Activated CD4-positive, CD25-positive, alpha-beta regulatory T cell (primary cell): ENCODE data around the gene ADAP1.
"Not testable (repeated sequence)": the region's sequence is repeated elsewhere in the genome, so short reads cannot be mapped to it uniquely, and the experiment has no call there.

Experiments
- DNase-seq, 4 experiments: peaks; one replicate each; lab custom pipeline; 2025; lab: John Stamatoyannopoulos, UW

ADAP1 gene

GRCh38 chr7:938546-939185, 15.8 kb downstream of the ADAP1 start:
- no peak for DNase-seq

GRCh38 chr7:937856-938484, 16.5 kb downstream of the ADAP1 start:
- no peak for DNase-seq

DNA sequence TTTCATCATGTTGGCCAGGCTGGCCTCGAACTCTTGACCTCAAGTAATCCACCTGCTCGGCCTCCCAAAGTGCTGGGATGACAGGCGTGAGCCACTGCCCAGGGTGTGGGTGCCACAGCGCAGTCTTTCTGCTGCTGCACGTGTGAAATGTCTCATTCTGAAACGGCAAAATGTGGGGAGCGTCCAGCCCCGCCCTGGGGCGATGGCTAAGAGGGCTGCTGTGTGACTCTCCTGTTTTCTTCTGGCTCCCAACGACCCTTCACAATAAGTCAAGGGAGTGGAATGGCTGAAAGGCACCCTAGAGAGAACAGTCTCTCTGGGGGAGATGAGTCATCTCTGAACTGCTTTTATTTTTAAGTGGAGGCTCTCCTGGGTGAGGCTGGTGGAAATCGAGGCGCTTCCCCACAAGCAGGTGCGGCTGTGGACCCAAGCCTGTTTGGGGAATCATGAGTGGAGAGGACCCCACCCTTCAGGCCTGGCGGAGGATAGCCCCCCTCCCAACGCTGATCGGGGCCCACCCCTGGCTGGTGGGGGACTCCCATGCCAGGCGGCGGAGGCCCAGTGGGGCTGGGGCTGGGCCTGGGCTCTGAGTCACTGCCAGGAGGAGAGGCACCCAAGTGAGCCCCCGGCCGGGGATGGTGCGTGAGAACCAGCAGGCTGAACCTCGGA, 18.0 kb downstream of the ADAP1 start:
- DNase-seq = no peak

GRCh38 chr7:935874-936385, 18.6 kb downstream of the ADAP1 start:
- no peak for DNase-seq

GRCh38 chr7:935164-935873, 19.2 kb downstream of the ADAP1 start:
- no peak for DNase-seq

DNA sequence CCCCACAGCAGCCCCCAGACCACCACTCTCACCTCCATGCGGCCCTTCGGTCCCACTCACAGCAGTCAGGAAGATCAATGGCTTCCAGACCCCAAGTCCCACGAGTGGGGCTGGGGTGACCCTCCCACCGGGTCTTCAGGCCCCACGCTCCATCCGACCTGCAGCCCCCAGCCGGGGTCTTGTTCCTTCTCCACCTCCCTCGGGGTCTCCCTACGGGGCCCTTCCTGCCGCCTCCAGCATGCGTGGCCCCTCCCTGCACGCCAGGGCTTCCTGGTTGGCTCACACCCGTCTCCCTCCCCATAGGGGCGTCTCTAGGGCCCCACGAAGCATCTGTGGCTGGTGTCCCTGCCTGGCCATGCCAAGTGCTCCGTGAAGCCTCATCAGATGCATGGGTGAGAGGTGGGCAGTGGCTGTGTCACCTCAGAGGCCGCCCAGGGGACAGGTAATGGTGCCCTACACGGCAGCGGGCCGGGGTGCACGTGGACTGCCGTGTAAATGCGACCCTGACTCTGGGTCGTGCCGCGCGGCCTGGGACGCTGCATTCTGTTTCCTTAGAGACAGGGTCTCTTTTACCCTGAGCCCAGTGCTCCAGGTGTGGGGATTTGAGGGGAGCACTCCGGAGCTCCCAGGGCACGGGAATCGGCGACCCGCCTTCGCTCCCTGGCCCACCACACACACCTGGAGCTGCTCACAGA, 19.9 kb downstream of the ADAP1 start:
- DNase-seq = no peak

GRCh38 chr7:932651-932975, 21.9 kb downstream of the ADAP1 start:
- no peak for DNase-seq

DNA sequence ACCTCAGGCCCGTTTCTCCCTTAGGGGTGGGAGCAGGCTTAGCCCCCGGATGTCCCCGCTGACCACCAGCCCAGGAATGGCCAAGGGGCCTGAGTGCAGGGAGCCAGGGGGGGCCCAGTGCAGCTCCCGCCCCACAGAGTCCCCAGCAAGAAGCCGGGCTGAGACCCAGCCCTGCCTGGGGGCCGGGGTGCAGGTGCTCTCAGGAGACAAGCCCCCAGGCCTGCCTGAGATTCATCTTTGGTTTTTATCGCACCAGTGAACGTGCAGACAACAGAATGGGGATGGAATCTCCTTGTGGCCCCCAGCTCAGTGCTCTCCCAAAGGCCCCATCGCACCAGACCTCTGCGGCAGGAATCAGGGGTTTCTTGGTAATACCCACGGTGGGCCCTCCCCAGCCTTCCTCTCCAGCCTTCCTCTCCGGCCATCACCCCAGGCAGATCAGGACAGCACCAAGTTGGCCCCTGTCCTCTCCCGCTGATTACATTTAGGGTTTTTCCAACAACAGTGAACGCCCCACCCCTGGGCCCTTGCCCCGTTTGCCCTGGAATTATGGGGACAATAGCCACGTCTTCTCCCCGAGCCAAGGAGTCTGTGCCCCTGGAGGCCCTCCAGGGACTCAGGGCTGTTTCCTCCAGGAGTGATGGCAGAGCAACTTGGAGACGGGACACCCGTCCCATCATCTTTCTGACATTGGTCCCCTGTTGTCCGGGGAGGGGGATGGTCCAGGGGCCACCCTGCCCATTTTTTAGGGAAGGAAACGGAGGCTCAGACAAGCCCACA, 22.4 kb downstream of the ADAP1 start:
- DNase-seq = no peak

- no peak for DNase-seq
These were observed 23.3 kb downstream of the ADAP1 start for GRCh38 chr7:930975-931758.

DNA sequence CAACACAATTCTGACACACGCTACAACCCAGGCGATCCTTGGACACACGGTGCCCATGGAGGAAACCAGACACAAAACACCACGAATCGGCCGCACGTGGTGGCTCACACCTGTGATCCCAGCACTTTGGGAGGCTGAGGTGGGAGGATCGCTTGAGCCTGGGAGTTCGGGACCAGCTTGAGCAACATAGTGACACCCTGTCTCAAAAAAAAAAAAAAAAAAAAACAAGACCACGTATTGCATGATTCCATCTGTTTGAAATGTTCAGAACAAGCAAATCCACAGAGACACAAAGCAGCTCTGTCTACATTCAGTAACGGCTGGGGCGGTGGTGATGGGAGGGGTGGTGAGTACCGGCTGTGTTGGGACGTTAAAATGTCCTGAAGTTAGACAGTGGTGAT, 25.2 kb downstream of the ADAP1 start:
- DNase-seq = no peak

- no peak for DNase-seq
These were observed 27.3 kb downstream of the ADAP1 start for GRCh38 chr7:927031-927671.

- no peak for DNase-seq
These were observed 28.1 kb downstream of the ADAP1 start for GRCh38 chr7:926061-927030.

GRCh38 chr7:925601-926000, 28.9 kb downstream of the ADAP1 start:
- no peak for DNase-seq

DNA sequence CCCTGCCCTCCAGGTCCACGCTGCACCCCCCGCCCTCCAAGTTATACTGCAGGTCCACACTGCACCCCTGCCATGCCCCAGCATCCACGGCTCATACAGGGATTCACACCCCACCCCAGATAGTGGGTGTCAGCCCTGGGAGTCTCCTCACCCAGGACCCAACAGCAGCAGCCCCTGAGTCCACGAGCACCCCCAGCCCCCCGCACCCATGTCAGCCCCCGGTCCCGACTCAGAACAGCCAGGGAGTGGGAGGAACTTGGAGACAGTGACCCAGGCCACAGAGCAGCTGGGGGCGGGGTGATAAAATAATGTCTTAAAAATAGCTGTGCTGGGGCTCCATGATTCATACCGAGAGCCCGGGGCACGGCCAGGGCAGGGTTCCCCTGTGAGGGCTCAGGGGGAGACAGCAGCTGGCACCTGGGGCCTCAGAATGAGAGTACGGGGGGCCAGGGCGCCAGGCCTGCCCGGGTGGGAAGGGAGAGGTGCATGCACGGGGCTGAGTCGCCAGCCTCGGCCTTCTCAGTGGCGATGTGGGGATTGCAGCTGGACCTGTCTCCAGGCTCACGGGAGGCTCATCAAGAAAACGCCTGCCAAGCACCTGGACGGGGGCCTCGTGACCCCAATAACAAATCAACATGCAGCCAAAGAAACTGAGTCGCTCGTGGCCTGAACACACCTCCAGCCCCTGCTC, 29.8 kb downstream of the ADAP1 start:
- peak in 1 of 4 experiments; percentile 45 for DNase-seq

DNA sequence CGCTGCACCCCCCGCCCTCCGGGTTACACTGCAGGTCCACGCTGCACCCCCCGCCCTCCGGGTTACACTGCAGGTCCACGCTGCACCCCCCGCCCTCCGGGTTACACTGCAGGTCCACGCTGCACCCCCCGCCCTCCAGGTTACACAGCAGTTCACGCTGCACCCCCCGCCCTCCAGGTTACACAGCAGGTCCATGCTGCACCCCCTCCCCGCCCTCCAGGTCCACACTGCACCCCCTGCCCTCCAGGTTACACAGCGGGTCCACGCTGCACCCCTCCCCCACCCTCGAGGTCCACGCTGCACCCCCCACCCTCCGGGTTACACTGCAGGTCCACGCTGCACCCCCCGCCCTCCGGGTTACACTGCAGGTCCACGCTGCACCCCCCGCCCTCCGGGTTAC, 30.4 kb downstream of the ADAP1 start:
- DNase-seq = not testable (repeated sequence)

GRCh38 chr7:923108-924041, 31.1 kb downstream of the ADAP1 start:
- peak; percentile 74 to 88 (median 82) for DNase-seq
